Suprapubic skin (tissue), 3 donors: ENCODE measurements around the gene SYT17.

Experiments
- POLR2A ChIP-seq, 2 donors: fragments of 450-650 bp; IDR thresholded peaks; one replicate each; pipeline ENCODE4 v1.6.1; 2017; ENCODE audit warnings: antibody characterized with exemption in 2 of 2, mild to moderate bottlenecking in 2 of 2, moderate library complexity in 2 of 2
- TF ChIP-seq, protein P1 (sequence below), 2 donors: fragments of 200-600 bp in 1 of 2; fragments of 450-650 bp in 1 of 2; sonication (generic) in 1 of 2; IDR thresholded peaks; one replicate each; pipeline ENCODE4 v1.5.1; 2016 to 2019; ENCODE audit warnings: antibody characterized with exemption in 2 of 2, mild to moderate bottlenecking in 1 of 2, moderate library complexity in 1 of 2

DNA sequence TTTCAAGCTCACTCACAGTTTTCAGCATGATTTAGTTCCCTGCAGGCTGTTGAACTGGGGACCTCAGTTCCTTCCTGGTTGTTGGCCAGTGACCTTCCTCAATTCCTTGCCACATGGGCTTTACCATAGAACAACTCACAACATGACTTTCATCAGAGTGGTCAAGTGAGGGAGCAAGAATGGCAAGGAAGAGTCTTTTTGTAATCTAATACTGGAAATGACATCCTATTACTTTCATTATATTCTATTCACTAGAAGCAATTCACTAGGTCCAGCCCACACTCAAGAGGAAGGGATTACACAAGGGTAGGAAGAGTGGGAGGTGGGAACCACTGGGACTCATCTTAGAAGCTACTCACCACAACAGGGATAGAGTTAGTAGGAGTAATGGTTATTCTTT is 57.6 kb downstream of the SYT17 start:
- TF ChIP-seq, protein P1, sequence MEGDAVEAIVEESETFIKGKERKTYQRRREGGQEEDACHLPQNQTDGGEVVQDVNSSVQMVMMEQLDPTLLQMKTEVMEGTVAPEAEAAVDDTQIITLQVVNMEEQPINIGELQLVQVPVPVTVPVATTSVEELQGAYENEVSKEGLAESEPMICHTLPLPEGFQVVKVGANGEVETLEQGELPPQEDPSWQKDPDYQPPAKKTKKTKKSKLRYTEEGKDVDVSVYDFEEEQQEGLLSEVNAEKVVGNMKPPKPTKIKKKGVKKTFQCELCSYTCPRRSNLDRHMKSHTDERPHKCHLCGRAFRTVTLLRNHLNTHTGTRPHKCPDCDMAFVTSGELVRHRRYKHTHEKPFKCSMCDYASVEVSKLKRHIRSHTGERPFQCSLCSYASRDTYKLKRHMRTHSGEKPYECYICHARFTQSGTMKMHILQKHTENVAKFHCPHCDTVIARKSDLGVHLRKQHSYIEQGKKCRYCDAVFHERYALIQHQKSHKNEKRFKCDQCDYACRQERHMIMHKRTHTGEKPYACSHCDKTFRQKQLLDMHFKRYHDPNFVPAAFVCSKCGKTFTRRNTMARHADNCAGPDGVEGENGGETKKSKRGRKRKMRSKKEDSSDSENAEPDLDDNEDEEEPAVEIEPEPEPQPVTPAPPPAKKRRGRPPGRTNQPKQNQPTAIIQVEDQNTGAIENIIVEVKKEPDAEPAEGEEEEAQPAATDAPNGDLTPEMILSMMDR (IDR thresholded peaks at IDR 0.05), result no peak
- TF ChIP-seq POLR2A (IDR thresholded peaks at IDR 0.05), result no peak
